CD4-positive, alpha-beta T cell treated with Interleukin-21 for 1 hour (primary cell): ENCODE results near the gene NMD3.
"Not testable (repeated sequence)": the region's sequence is repeated elsewhere in the genome, so short reads cannot be mapped to it uniquely, and the experiment has no call there.

ENCODE experiments used
- DNase-seq: peaks from one replicate; pipeline ENCODE4 v3.0.0-alpha.2; 2020

The NMD3 gene

DNA sequence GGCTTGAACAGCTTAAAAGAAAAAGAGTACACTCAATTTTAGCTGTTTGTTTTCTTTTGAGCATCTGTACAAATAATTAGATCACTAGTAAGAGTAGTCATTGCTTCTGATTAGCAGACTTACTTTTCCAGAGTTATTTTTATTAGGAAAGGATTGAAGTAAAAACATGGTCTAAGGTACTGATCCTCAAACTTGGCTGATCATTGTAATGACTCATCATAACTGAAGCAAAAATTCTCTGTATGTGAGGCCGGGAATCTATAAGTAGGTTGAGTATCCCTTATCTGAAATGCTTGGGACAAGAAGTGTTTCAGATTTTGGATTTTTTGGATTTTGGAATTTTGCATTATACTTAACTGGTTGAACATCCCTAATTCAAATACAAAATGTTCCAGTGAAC, 12.4 kb downstream of the NMD3 start:
- DNase-seq, result no peak

DNA sequence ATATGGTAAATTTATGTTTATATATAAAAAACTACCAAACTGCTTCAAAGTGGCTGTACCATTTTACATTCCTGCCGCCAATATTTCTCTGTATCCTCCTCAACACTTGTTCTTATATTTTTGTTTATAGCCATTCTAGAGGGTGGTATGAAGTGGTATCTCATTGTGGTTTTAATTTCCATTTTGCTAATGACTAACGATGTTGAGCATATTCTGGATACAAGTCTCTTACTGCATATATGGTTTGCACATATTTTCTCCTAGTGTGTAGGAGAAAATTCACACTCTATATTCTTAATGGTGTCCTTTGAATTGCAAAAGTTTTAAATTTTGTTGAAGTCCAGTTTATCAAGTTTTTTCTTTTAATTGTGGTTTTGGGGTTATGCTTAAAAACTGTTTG, 15.1 kb downstream of the NMD3 start:
- no peak for DNase-seq

DNA sequence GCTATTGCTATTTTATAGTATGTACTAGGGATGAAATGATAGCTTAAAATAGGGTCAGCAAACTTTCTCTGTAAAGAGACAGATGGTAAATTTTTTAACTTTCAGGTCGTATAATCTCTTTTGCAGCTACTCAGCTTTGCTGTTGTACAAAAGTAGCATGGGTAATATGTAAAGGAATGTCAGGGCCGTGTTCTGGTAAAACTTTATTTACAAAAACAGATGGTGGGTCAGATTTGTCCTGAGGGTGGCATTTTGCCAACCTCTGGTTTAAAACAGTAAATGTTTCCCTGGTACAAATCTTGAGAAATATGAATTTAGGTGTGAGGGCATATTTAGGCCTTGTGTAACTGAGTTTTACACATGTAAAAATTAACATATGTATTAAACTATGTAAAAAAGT, 18.6 kb downstream of the NMD3 start:
- DNase-seq, result no peak

DNA sequence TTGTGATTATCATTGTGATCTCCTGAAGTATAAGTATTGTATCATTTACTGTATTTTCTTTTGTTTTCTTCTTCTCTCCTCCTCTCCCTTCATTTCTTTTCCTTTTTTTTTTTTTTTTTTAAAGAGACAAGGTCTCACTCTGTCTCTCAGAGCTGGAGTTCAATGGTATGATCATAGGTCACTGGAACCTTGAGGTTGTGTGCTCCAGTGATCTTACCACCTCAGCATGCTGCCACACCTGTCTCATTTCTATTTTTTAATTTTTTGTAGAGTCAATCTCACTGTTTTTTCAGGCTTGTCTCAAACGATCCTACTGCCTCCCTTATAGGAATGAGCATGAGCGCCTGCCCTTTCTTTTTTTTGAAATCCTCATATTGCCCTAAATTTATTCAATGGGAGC, 23.4 kb downstream of the NMD3 start:
- DNase-seq, result no peak

DNA sequence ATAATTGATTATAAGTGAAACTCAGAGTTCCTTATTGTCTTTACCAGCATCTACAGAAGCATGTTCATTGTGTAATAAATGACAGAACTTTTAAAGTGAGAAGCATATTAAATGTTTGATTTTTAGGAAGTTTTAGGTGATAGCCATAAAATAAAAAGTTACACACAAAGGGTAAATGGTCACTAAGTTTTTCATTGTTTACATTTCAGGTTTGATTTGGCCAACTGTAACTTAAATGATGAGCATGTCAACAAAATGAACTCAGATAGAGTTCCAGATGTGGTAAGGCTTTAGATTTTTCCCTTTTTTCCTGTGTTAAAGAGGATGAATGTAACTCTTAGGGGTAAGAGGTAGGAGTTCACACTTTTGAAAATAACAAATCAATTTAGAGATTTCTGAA, 25.9 kb downstream of the NMD3 start:
- DNase-seq, result no peak

DNA sequence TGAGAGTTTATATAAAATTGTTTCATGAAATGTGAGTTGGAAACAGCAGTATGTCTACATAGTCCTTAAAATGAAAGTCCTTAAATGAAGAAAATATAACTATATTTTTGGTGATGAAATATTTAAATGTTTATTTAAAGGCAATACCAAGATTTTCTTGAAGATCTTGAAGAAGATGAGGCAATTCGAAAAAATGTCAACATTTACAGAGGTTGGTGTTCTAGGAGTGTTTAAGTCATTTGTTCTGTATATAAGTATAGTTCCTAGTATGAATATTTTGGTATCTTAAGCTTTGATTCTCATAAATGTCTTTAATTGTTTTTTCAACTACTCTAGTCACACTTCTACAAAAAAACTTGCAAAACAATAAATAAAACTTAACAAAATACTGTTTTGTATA, 29.0 kb downstream of the NMD3 start:
- DNase-seq, result no peak

DNA sequence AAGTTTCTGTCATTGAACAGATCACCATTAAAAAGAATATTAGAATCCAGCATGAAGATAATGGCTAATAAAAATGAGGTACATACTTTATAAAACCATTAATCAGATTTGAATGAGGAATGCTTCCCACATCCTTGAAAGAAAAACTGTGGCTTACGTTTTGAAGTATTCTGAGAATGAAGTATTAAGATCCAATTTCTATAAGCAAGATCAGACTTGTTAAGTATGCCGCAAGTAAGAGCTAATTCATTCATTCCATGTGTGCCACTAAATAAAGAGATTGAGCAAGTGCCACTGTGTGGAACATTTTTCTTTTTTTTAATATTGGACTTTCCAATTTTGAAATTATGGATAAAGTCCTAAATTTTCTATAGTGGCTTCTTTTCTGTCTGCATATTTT, 30.6 kb downstream of the NMD3 start:
- no peak for DNase-seq

DNA sequence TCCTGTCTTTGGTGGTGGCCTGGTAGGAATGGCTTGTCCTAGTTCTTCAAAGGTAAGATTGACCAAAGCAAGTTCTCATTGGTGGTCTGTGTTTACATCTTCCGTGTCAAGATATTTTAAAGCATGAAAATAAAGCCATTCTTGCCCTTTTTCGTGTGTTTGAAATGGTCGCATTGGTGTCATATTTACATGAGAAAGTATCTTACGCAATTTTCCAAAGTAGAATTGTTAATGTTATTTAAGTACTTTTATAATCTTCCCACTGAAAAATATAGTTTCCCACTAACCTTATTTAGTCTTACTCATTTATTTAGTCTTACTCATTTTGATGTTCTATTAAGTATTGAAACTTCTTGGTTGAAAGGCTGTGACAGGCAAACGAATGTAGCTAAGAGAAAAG, 31.0 kb downstream of the NMD3 start:
- DNase-seq, result no peak

DNA sequence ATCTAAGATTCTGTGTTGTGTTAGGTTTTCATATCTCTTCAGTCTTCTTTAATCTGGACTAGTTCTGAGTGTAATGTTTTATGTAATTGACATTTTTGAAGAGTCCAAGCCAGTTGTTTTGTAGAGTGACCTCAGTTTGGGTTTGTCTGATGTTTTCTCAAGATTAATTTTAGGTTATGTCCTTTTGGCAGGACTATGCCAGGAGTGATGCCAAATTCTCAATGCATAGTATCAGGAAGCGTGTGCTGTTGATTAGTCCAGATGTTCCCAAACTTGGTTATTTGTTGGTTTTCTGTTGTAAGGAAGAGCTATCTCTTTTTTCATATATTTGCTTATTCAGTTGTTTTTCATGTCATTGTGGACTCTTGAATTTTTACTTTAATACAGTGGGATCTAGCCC, 32.6 kb downstream of the NMD3 start:
- DNase-seq, result no peak

DNA sequence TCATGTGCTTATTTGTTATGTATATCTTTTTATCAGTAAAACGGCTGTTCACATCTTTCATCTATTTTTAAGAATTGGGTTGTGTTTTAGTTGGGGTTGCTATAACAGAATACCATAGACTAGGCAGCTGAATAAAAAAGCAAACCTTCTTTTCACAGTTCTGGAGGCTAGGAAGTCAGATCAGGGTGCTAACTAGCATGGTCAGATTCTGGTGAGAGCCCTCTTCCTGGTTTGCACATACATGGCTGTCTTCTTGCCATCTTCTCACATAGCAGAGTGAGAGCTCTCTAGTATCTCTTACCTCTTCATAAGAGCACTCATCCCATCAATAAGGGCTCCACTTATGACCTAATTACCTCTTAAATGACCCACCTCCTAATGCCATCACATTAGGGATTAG, 33.8 kb downstream of the NMD3 start:
- no peak for DNase-seq

DNA sequence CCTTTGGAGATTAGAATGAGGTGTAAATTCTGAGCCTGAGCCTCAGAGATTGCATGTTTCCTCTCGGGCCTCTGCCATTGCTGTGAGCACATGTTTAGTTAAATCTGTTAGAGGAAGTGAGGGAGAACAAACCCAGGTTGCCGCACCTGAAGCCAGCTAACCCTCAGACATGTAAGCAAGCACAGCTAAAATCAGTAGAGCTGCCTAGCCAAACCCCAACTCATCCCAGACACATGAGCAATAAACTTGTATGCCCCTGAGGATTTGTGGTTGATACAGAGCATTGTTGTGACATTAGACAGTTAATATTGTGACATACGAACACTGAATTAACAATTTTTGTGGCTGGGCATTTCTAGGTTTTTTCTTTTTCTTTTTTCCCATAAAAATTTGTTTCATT, 41.9 kb downstream of the NMD3 start:
- DNase-seq, result no peak

DNA sequence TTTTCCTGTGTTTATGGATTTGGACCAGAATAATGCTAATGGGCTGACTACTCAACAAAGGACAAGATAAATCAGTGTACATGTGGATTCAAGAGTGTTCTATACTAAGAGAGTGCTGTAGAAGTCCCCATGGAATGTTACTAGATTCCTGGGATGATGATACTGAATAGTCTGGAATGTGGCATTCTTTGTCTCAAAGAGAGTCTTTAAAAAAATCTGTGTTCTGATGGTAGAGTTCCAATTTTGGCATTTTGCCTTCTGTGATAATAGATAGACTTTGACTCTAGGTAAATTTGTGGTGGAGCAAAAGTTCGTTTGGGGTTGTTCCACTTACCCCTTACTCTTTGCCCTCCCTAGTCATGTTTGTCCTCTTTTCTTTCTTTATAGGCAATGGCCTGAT, 43.7 kb downstream of the NMD3 start:
- no peak for DNase-seq

DNA sequence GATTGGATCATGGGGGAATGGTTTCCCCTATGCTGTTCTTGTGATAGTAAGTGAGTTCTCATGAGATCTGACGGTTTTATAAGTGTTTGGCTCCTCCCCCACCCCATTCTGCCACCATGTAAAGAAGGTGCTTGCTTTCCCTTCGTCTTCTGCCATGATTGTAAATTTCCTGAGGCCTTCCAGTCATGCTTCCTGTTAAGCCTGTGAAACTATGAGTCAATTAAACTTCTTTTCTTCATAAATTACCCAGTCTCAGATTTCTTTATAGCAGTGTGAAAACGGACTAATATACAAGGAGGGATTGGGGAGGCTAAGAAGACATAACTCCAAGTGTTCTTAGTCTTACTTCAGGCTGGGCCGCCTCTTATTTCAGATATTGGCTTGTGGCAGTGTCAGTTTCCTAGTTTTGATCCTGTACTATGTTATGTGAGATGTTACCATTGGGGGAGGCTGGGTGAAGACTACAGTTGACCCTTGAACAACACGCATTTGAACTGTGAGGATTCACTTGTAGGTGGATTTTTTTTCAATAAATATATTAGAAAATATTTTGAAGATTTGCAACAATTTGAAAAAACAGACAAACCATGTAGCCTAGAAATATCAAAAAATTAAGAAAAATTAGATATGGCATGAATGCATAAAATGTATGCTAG, 44.9 kb downstream of the NMD3 start:
- DNase-seq, result no peak

DNA sequence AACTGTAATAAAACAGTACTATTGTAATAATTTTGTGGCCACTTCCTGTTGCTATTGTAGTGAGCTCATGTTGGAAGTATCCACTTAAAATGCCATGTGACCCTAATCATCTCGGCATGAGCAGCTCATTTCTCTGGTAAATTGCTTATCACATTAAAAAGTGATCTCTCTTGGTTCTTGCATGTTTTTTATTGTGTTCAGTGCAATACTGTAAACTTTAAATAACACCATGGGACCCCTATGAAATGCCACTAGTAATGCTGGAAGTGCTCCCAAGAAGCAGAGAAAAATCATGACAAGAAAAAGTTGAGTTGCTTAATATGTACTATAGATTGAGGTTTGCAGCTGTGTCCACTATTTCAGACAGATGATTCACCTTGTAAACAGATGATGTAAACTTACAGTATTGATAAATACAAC, 45.6 kb downstream of the NMD3 start:
- no peak for DNase-seq

DNA sequence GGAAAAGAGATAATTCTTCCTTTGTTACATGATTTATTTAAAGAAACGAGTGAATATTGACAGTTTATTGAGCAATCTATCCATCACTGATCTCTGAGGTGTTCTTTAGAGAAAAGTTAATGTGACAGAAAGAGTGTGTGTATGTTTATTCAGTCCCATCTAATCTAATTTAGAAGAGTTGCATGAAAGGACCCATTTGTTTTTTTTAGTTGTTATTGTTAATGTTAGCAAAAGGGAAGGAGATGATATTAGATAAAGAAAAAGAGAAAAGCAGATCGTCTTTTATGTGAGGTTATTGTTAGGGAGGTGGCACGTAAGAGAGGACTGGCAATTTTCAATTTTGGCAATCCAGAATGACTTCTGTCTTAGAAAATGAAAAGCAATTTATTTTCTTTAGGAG, 46.5 kb downstream of the NMD3 start:
- DNase-seq, result no peak

DNA sequence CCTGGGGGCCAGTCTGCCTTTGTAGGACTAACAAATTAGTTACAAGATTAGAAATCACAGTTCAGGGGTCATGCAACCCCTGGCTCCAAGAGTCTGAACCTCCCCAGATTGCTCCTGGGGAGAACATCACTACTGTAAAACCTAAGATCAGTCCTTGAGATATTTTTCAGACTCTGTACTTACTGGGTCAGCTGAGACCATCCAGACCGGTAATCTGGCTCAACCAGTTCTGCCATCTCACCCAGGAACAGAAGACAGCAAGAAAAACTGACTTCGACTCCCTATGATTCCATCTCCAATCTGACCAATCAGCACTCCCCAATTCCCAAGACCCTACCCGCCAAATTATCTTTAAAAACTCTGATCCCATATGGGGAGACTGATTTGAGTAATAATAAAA, 47.5 kb downstream of the NMD3 start:
- DNase-seq, result no peak

DNA sequence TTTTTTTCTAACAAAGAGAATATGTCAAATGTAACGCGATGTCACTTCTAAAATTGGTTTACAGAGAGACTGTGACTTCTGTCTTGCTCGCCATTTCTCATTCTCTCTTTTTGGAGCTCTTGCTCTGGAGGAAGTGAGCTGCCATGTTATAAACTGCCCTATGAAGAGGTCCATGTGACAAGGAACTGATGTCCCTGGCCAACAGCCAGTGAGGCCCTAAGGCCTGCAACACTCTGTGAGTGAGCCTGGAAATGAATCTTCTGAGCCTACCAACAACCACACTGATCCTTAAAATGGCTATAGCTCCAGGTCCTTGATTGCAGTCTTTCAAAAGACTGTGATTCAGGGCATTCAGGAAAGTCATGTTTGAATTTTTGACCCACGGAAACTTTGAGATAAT, 49.9 kb downstream of the NMD3 start:
- no peak for DNase-seq

DNA sequence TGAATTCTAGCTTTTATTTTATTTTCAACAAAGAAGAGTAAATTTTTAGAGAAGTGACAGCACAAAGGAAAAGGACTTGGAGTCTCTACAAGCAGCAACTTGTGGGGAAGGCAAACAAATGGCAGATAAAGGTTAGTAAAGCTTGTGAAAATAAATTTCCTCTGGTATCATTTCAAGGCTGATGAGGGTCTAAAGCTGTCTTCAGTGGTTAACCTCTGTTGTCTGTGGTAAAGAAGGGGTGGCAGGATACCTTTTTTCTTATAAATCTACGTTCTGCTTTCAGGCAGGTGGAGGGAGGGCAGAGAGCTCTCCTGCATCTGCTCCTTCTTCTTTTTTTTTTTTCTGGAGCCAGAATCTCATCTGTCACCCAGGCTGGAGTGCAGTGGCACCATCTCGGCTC, 50.5 kb downstream of the NMD3 start:
- no peak for DNase-seq

DNA sequence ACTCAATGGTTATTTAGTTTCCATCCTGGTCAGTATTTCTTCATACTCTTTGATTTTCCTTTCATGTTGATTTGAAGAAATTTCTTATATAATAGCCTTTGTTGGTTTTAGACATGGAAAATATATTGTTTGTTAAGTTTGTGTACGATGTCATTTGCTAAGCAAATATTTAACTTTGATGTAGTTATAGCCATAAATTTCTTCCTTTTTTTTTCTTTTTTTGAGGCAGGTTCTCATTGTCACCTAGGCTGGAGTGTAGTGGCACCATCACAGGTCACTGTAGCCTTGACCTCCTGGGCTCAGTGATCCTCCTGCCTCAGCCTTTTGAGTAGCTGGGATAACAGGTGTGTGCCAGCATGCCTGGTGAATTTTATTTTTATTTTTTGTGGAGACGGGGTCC, 51.4 kb downstream of the NMD3 start:
- no peak for DNase-seq

DNA sequence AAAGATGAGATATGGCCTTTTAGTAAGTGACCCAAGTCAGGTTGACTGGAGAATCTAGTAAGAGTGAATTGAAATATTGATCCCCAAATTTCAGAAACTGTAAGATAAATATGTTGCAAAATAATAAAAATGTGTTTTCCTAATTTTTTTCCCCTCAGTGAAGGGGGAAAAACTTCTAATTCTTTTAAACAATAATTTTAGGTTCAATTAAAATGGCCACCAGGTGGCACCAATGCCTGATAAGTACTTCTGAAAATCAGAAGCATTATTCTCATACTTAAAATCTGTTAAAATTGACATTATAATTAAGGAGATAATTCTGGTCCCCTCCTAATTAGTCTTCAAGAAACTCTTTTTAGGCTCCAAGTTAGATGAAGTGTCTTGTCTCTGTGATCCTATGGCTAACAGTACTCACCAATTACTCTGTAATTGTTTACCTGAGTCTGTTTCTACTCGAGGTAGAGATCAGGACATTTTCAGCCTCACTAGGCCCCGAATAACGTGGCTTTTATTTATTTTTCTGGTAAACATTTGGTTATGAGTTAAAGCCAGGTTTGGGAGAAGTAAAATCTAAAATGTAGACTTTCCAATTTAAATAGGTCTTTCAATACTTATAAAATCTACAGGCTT, 52.6 kb downstream of the NMD3 start:
- DNase-seq, result peak; percentile 48

DNA sequence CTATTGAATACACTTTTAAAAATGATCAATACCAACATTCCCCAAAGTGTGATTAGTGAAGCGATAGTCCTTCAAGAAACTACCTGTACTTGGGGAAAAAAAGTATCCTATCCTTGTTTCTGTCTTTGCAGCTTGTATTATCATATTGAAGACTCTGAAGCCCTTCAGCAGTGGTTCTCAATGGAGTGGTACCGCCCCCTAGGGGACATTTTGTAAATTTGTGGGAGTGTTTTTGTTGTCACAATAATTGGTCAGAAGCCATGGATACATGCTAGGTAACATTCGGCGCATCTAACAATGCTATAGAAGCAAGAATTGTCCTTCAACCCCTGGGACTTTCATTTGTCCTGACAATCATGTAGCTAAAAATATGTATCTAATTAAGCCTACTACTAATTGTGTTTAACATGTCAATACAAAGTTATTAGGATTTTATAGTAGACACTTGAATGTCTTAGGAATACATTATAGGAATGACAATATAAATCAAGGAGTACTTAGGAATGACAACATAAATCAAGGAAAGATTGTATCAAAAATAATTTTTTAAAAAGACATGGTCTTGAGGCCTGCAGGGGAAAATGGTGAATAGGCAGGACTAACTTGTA, 53.7 kb downstream of the NMD3 start:
- DNase-seq, result peak; percentile 56

DNA sequence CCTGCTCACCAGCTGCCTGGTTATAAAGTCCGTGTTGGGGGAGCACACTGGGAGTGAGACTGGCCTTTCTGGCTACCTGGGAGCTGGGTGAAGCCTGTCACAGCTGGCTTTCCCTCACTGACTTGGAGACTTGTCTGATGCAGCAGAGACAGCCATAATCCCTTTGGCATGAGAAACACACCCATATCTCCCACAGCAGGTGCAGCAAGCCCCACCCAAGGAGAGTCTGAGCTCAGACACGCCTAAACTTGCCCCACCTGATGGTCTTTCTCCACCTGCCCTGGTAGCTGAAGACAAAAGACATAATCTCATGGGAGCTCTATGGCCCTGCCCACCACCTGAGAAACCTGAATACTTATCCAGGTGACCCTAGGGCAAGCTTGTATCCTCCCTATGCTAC, 54.8 kb downstream of the NMD3 start:
- DNase-seq, result no peak

DNA sequence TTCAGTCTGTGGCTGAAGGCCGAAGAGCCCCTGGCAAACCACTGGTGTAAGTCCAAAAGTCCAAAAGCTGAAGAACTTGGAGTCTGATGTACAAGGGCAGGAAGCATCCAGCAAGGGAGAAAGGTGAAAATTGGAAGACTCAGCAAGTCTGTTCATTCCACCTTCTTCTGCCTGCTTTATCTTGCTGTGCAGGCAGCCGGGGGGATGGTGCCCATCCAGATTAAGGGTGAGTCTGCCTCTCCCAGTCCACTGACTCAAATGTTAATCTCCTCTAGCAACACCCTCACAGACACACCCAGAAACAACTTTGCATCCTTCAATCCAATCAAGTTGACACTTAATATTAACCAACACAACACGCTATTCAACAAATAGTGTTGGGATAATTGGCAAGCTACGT, 61.3 kb downstream of the NMD3 start:
- DNase-seq, result not testable (repeated sequence)

DNA sequence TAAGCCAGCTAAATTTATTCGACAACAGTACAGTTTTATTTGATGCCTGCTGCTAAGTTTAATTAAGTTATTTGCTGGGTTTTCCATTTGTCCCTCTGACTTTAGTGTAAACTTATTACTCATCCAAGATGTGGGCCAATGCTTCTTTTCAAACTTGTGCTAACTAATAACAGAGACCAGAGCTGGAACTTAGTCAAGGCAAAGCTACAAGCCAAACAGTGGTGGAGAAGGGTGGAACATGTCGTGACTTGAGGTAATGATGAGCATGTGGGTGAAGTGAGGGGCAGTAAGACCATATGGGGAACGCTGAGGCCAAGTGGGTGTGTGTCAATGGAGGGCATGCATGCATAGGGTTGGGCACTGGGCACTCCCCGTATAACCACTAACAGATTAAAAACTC, 63.9 kb downstream of the NMD3 start:
- DNase-seq, result no peak

DNA sequence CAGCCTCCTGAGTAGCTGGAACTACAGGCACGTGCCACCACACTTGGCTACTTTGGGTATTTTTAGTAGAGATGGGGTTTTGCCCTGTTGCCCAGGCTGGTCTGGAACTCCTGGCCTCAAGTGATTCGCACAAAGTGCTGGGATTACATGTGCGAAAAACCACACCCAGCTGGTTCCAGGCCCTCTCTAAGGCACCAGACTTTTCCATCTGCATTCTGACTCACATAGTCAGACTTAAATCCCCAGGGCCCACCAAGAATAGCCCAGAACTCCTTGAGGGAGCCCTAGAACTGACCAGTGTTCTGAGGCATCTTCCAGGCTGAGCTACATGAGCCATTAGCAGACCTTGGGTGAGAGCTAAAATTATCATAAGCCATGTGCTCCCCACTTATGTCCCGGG, 68.1 kb downstream of the NMD3 start:
- DNase-seq, result no peak
